AG08395 (cell line): Measurements from ENCODE around the gene BAG5.
"Not testable (repeated sequence)": the region's sequence is repeated elsewhere in the genome, so short reads cannot be mapped to it uniquely, and the experiment has no call there.

Source experiments
- DNase-seq: peaks from one replicate; pipeline ENCODE4 v3.0.0; 2012; ENCODE audit warnings: mixed read lengths, low spot score

BAG5 gene, protein sequence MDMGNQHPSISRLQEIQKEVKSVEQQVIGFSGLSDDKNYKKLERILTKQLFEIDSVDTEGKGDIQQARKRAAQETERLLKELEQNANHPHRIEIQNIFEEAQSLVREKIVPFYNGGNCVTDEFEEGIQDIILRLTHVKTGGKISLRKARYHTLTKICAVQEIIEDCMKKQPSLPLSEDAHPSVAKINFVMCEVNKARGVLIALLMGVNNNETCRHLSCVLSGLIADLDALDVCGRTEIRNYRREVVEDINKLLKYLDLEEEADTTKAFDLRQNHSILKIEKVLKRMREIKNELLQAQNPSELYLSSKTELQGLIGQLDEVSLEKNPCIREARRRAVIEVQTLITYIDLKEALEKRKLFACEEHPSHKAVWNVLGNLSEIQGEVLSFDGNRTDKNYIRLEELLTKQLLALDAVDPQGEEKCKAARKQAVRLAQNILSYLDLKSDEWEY

GRCh38 chr14:103562429-103563225 lies at the start of gene BAG5, which contains the start of gene COA8:
Gene BAG5 (minus strand): TSS chr14:103562657. CDS start chr14:103561164, 1,493 bp downstream.
Gene COA8 (plus strand): TSS chr14:103562960. CDS start chr14:103563002, 42 bp downstream.
- peak; percentile 91 for DNase-seq

GRCh38 chr14:103611215-103611614 lies 48.8 kb upstream of the BAG5 start:
- no peak for DNase-seq

GRCh38 chr14:103609081-103609480 lies 46.6 kb upstream of the BAG5 start:
- DNase-seq, result not testable (repeated sequence)

DNA sequence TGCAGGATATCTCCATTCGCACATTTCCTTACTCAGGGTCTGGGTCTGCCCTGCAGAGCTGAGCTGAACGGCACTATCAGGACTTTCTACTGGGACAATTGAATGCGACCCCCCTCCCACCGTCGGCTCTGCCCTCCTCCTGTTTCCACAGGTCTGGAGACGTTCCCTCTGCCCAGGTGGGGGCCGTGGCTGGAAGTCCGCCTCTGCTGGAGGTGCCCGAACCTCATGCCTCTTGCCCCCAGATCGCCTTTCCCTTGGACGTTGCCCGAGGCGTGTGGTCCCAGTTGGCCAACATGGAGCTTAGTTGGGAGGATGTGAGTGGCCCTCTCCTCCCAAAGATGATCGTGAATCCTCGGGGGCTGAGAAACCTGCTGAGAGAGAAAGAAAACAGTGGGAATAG lies 45.4 kb upstream of the BAG5 start:
- DNase-seq, result no peak

GRCh38 chr14:103606963-103607668 lies 44.7 kb upstream of the BAG5 start:
- peak; percentile 93 for DNase-seq

GRCh38 chr14:103604620-103605019 lies 42.2 kb upstream of the BAG5 start:
- DNase-seq, result no peak

- no peak for DNase-seq
Observed at GRCh38 chr14:103600503-103600902, 38.0 kb upstream of the BAG5 start.

GRCh38 chr14:103597623-103598377 lies 35.3 kb upstream of the BAG5 start:
- peak; percentile 97 for DNase-seq

DNA sequence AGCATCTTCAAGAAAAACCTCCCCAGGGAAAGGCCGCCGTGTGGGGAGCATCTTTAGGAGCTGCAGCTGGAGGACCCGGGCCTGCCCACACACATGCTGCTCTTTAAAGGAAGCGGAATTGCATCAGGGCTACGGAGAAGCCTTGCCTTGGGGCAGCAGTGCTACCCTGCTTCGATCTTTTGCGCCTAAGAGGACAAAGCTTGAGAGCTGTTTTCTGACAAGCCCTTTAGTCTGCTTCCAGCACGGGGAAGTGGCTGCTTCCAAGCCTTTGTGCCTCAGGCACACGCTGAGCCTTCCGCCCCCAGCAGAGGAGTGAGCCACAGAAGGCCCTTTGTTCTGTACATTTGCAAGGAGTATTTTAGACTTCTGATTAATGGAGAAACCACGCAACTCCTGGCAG lies 31.8 kb upstream of the BAG5 start:
- peak; percentile 73 for DNase-seq

GRCh38 chr14:103593577-103593976 lies 31.1 kb upstream of the BAG5 start:
- no peak for DNase-seq

DNA sequence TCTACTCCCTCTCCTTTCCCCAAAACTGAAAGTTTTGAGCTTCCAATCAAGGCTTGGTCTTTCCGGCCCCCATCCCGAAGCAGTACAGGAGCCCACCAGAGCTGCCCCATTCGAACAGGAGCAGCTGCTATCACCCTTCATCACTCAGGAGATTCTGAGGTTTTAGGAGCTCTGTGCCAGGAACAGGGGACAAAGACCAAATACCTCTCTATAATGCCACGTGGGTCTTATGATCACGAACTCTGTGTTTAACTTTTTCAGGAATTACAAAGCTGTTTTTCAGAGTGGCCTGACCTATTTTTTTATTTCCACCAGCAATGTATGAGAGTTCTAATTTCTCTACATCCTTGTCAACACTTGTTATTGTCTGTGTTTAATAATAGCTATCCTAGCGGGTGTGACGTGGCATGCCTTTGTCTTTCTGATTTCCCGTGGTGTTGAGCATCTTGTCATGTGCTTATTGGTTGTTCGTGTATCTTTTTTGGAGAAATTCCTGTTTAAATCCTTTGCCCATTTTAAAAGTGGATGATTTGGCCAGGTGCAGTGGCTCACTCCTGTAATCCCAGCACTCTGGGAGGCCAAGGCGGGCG lies 22.0 kb upstream of the BAG5 start:
- DNase-seq, result no peak

DNA sequence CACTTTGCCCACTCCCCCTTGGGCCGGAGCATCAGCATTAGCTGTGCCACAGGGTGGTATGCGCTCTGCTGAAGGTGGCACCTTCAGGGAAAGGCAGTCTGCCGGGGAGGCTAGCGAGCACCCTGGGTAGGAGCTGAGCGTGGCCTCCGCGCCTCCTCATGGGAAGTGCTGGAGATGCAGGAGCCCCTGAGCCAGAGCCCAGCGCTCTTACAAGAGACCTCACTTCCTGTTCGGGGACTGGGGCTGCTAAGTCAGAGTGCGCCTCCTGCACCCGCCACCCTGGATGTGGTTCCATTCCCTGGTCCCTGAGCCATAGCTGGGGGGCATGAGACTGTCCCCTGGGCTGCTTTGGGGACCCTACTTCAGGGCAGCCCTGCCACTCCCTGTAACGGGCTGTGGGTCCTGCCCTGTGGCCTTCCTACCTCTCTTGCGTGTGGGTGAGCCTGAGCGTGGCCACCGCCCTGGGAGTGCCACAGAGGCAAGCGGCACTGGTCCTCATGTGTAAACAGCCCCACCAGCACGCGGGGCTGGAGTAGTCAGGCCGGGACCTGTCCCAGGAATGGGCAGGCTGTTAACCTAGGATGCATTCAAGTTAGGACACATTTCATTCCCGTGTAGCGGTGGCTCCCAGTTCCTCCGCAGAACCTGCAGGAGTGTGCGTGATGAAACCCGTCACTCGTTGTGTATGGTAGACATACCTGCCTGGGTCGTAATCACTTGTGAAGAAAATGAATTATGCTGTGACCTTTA lies 19.7 kb upstream of the BAG5 start:
- no peak for DNase-seq

GRCh38 chr14:103581206-103581605 lies 18.7 kb upstream of the BAG5 start:
- DNase-seq, result no peak

GRCh38 chr14:103578401-103579075 lies 16.1 kb upstream of the BAG5 start:
- no peak for DNase-seq

DNA sequence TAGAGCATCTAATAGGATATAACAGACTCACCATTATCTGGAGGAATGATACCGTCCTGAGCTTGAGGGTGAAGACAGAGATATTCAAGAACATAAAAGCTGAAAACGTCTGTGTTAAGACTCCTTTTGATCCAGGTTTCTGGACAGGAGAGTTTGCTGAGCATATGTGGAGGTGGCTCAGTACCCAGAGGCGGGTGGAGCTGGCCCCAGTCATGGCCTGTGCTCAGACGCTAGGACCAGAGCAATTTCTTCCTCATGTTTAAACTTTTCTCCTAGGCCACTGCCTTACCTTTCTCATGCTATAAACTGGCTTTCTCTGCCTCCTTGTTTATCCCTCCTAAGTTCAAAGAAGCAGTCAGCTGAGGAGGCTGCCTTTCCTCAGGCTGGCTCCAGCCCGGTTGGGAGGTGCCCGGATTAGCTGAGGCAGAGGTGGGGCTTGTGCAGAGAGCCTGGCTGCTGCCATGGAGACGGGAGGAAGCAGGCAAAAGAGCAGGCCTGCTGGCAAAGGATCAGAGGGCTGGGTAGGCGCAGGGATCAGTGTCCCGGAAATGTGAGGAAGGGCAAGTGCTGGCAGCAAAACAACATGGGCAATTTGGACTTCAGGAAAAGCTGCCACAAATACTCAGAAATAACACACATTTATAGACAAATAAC lies 14.0 kb upstream of the BAG5 start:
- DNase-seq, result peak; percentile 96

DNA sequence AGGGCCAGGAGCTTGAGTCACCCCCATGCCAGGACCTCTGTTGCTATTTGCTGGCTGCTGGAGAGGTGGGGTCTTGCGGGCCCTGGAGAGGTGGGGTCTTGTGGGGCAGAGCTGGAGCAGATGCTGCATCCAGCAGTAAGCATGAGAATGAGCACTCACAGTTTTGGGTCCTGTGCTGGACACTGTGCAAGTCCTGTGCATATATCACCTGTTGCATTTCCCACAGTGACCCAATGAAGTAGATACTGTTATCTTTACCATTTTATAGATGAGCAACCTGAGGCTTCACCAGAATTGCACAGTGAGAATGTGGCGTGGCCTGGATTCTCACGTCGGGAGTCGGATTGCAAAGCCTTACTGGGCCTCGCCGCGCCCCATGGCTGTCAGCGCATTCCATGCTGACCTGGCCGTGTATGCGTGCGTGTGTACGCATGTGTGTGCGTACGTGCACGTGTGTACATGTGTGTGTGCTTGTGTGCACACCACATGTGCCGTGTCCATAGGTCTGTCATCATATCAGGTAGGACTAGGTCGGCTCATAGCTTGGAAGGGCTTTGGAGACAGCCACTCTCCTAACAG lies 12.3 kb upstream of the BAG5 start:
- DNase-seq, result no peak

GRCh38 chr14:103574104-103574503 lies 11.6 kb upstream of the BAG5 start:
- no peak for DNase-seq

- DNase-seq, result no peak
Observed at GRCh38 chr14:103569408-103569807, 7.0 kb upstream of the BAG5 start.

- no peak for DNase-seq
Observed at GRCh38 chr14:103568952-103569351, 6.5 kb upstream of the BAG5 start.
